Astrocyte (in vitro differentiated cells and primary cell): ENCODE data around the gene SLC33A1. TPM values are rescaled to one million over a fixed set of nuclear protein-coding genes. Genes with fewer than 3 reads are reported as not detected.

ENCODE experiments used
- DNase-seq: peaks from one replicate; pipeline ENCODE4 v3.0.0-alpha.2; 2010; ENCODE audit warnings: low read depth
- FAIRE-seq: peaks from 2 replicates; lab custom pipeline; 2011; peaks lifted over from hg19 to GRCh38; lab: Jason Lieb, UNC
- H2AFZ ChIP-seq: 2 replicates; pipeline ENCODE4 v1.6.0; 2012; ENCODE audit warnings: low read depth, low read length, inconsistent platforms
- H3K27ac ChIP-seq: 2 replicates; pipeline ENCODE4 v1.5.1; 2011; ENCODE audit warnings: low read depth, low read length, inconsistent platforms
- H3K27me3 ChIP-seq: 2 replicates; pipeline ENCODE4 v1.6.0; 2011; ENCODE audit warnings: low read length, inconsistent platforms; ENCODE audit not compliant: insufficient read depth
- H3K36me3 ChIP-seq: 2 replicates; pipeline ENCODE4 v1.5.1; 2011; ENCODE audit warnings: low read length, inconsistent platforms; ENCODE audit not compliant: insufficient read depth
- H3K4me1 ChIP-seq: 2 replicates; pipeline ENCODE4 v1.5.1; 2011; ENCODE audit warnings: low read length, inconsistent platforms; ENCODE audit not compliant: insufficient read depth
- H3K4me2 ChIP-seq: 2 replicates; pipeline ENCODE4 v1.6.0; 2012; ENCODE audit warnings: low read length, inconsistent platforms
- H3K4me3 ChIP-seq: 2 replicates; pipeline ENCODE4 v1.5.1; 2011; ENCODE audit warnings: low read depth, mild to moderate bottlenecking, low read length, inconsistent platforms; ENCODE audit not compliant: insufficient read depth
- H3K79me2 ChIP-seq: 2 replicates; pipeline ENCODE4 v1.6.0; 2012; ENCODE audit warnings: mild to moderate bottlenecking, low read length, inconsistent platforms; ENCODE audit not compliant: insufficient read depth
- H3K9ac ChIP-seq: 2 replicates; pipeline ENCODE4 v1.6.0; 2012; ENCODE audit warnings: mild to moderate bottlenecking, low read length, inconsistent platforms
- H3K9me3 ChIP-seq: 2 replicates; pipeline ENCODE4 v1.5.1; 2012; ENCODE audit warnings: low read depth, mild to moderate bottlenecking, low read length, inconsistent platforms; ENCODE audit not compliant: insufficient read depth
- H4K20me1 ChIP-seq: 2 replicates; pipeline ENCODE4 v1.6.0; 2012; ENCODE audit warnings: low read length, inconsistent platforms; ENCODE audit not compliant: insufficient read depth
- H3K27ac Mint-ChIP-seq: one replicate; pipeline ENCODE4 v1.8.0; 2021; ENCODE audit warnings: mild to moderate bottlenecking, mixed read lengths; ENCODE audit not compliant: unreplicated experiment
- H3K27me3 Mint-ChIP-seq: one replicate; pipeline ENCODE4 v1.8.0; 2021; ENCODE audit warnings: low read depth, mixed read lengths; ENCODE audit not compliant: unreplicated experiment
- H3K36me3 Mint-ChIP-seq: one replicate; pipeline ENCODE4 v1.8.0; 2021; ENCODE audit warnings: low read depth, mixed read lengths; ENCODE audit not compliant: unreplicated experiment
- H3K4me1 Mint-ChIP-seq: one replicate; pipeline ENCODE4 v1.8.0; 2021; ENCODE audit warnings: low read depth, mixed read lengths; ENCODE audit not compliant: unreplicated experiment
- H3K4me3 Mint-ChIP-seq: one replicate; pipeline ENCODE4 v1.8.0; 2021; ENCODE audit warnings: mild to moderate bottlenecking, moderate library complexity, mixed read lengths; ENCODE audit not compliant: unreplicated experiment
- H3K9me3 Mint-ChIP-seq: one replicate; pipeline ENCODE4 v1.8.0; 2021; ENCODE audit warnings: mild to moderate bottlenecking, mixed read lengths; ENCODE audit not compliant: unreplicated experiment
- CTCF ChIP-seq: IDR thresholded peaks from 2 replicates; pipeline ENCODE4 v1.5.1; 2011; ENCODE audit warnings: low read depth, mild to moderate bottlenecking, inconsistent platforms, low read length, moderate library complexity; ENCODE audit not compliant: insufficient read depth
- EZH2 ChIP-seq: IDR thresholded peaks from 2 replicates; pipeline ENCODE4 v1.6.1; 2012; ENCODE audit warnings: mild to moderate bottlenecking, low read length, inconsistent platforms; ENCODE audit not compliant: insufficient read depth
- total RNA-seq: library from RNA; stranded (reverse); gene quantifications from 2 replicates; pipeline ENCODE4 v1.2.1, GENCODE V29; 2021

Gene SLC33A1
- total RNA-seq, 1 donor from 2014 or later: 27.3 TPM

DNA sequence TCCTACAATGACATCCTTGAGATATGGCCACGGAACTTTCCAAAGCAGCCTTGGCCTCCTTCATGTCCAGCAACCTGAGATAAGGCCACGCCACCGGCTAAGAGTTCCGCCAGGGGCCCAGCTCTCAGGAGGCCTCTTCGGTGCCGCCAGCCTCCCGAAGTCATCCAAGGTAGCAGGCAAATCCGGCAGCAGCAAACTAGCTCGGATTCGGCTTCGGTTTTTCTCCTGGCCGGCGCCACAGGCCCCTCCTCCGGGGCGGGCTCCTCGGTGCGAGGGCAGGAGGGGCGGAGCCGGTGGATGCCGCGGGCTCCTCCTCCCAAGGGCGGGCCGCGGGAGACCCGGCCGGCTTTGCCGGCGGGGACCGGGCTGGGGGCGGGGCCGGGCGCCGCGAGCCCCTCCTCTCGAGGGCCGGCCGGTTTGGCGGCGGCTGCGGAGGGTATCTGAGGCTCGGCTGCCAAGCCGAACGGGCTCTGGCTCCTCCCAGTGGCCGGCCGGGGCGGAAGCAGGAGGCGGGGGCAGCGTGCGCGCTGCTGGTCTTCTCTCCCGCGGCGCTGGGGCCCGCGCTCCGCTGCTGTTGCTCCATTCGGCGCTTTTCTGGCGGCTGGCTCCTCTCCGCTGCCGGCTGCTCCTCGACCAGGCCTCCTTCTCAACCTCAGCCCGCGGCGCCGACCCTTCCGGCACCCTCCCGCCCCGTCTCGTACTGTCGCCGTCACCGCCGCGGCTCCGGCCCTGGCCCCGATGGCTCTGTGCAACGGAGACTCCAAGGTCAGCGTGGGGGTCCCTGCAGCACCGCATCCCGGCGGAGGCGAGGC, 16.1 kb upstream of the SLC33A1 start, which contains the start of gene GMPS:
TSS of gene GMPS (plus strand) at position 518 of the 812 bp plus-strand sequence. CDS start at position 739, 221 bp downstream.
- Histone ChIP-seq H3K4me2 (peak within 1 kb of the TSS; percentile 95), H3K4me1 (peaks cover 9% of the 10 kb centered on the region), H3K36me3 (no peaks in the 10 kb centered on the region), H3K9me3 (no peaks in the 10 kb centered on the region), H3K27me3 (no peaks in the 10 kb centered on the region), H4K20me1 (peaks cover 28% of the 10 kb centered on the region), H3K4me3 (peak within 1 kb of the TSS; percentile 85), H3K9ac (peak within 1 kb of the TSS; percentile 96), H2AFZ (peak within 1 kb of the TSS; percentile 95), H3K27ac (peak within 1 kb of the TSS; percentile 91), H3K79me2 (peaks cover 49% of the 10 kb centered on the region)
- H3K4me1 Mint-ChIP-seq: peaks cover 6% of the 10 kb centered on the region
- H3K36me3 Mint-ChIP-seq: no peaks in the 10 kb centered on the region
- peak within 1 kb of the TSS; percentile 97 for H3K4me3 Mint-ChIP-seq
- H3K9me3 Mint-ChIP-seq: no peaks in the 10 kb centered on the region
- no peaks in the 10 kb centered on the region for H3K27me3 Mint-ChIP-seq
- FAIRE-seq: no peak
- H3K27ac Mint-ChIP-seq: peak within 1 kb of the TSS; percentile 84
- no peak for TF ChIP-seq EZH2
- TF ChIP-seq CTCF: no peak
- peak; percentile 78 for DNase-seq

- Histone ChIP-seq H3K9ac (peak overlapping the region; percentile 90), H3K4me2 (peak overlapping the region; percentile 95), H3K27ac (peak overlapping the region; percentile 70), H3K4me1 (peaks cover 9% of the 10 kb centered on the region), H3K9me3 (no peaks in the 10 kb centered on the region), H4K20me1 (peaks cover 22% of the 10 kb centered on the region), H3K79me2 (peaks cover 43% of the 10 kb centered on the region), H3K27me3 (no peaks in the 10 kb centered on the region), H3K4me3 (peak overlapping the region; percentile 73), H2AFZ (peak overlapping the region; percentile 95), H3K36me3 (no peaks in the 10 kb centered on the region)
- Mint-ChIP-seq H3K27me3 (no peaks in the 10 kb centered on the region), H3K27ac (peak overlapping the region; percentile 84), H3K9me3 (no peaks in the 10 kb centered on the region), H3K36me3 (no peaks in the 10 kb centered on the region), H3K4me1 (peaks cover 4% of the 10 kb centered on the region), H3K4me3 (peak overlapping the region; percentile 89)
- no peak for TF ChIP-seq EZH2
- no peak for TF ChIP-seq CTCF
- DNase-seq: no peak
- FAIRE-seq: no peak
These were observed 15.5 kb upstream of the SLC33A1 start for GRCh38 chr3:155869691-155870090.
